Right renal cortex interstitium (tissue), 3 donors: Measurements from ENCODE around the gene KCNH8. TPM values are rescaled to one million over a fixed set of nuclear protein-coding genes. Genes with fewer than 3 reads are reported as not detected.
A peak's percentile ranks its signal among the peaks of the same experiment; 100 is the strongest.

Source experiments
- DNase-seq, 3 donors: peaks; one replicate each; pipeline ENCODE4 v3.0.0-alpha.2; 2013; ENCODE audit warnings: low read depth in 3 of 3, low spot score in 2 of 3
- polyA plus RNA-seq, 3 donors: library from polyadenylated mRNA; unstranded; fragments of 120-200 nt; gene quantifications; one replicate each; pipeline ENCODE4 v1.2.1, GENCODE V29; 2013; ENCODE audit not compliant: insufficient read length in 3 of 3

Gene KCNH8
- polyA plus RNA-seq, 3 donors, result 0.75 to 1.4 (median 0.99) TPM

DNA sequence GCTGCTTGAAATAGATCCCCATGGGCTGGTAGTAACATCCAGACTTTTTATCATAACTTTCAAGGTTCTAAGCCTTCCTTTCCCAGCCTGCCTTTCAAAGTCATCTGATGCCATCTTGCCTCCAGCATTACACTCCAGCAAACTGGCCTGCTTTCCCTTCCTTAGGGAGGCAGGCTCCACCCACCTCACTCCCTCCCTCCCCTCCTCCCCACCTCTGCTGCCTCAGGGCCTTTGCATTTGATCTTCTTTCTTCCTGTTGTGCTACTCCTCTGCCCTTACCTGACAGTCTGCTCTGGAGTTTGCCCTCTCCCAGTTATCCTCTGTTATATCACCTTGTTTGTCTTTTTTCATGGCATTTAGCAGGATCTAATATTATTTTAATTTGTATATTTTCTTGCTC, 319.5 kb downstream of the KCNH8 start:
- no peak for DNase-seq

DNA sequence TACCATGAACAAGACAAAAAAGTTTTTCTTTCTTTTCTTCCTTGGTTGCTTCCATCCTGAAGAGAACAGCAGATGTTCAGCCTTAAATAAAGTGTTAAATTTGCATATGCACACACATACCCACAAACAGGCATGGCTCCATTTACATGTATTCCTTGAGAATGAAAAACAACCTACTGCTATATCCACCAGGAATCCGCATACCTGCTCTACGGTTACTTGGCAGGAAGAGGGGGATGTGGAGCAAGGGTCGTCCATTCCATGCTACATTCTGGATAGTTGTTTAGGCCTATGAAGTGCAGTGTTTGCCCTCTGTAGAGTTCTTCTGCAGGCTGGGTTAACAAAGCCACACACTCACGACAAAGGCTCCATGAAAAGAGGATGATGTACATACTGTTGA, 322.8 kb downstream of the KCNH8 start:
- DNase-seq, result no peak

DNA sequence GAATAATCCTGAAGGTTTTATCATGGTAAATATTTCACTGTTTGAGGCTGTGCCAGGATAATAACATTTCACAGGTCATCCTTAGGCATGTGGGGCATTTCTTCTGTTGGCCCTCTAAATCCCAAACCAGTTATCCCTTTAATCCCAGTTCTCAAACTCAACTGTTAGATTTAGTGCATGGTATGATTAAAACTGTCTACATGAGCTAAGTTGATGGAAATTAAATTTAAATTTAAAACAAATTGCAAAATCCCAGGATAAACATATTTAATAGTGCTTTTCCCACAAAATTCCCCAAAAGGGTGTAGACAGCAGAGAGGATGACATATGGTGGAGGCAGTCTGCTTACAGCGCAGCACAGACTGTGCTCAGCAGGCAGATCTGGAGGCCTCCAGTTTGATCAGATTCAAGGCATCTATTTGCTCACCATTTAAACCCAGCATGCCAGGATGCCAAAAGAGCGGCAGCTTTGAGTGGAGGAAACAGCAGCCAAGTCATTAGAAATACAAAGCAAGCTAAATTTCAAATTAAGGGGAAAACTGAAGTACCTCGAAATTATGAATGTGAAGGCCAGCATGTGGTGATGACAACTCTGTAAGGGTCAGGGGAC, 325.8 kb downstream of the KCNH8 start:
- no peak for DNase-seq

DNA sequence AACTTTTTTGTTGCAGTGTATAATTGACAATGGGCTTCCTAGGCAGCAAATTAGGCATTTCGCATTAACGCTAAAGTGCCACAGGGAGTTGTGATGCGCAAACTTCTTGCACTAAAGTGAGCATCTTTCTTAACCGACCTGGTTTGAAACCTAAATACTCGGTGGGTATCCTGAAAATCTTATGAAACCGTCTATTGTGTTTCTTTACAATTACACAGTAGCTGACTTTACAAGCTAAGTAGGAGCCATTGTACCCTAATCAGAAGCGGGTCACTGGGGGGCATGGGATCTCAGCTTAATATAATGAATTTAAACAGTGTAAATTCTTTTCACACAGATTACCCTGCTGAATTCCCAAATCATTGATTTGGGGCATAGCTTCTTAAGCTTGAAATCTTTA, 328.0 kb downstream of the KCNH8 start:
- no peak for DNase-seq

DNA sequence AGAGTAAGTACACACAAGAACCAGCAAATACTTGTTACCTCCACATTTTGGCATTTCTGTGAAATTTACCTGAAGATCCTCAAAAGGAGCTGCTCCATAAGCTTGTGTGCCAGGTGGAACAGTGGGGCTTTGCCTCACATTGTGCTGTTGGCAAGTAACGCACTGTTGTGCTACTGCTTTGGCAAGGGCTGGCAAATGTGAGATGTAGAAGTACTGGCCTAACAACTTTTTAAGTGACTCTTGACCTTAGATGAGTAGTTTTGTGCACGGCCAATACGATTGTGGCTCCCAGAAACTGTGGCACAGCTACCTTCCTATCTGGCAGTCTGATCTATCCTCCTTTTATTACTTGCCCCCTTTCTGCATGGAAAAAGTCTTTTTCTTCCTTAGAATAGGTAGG, 337.0 kb downstream of the KCNH8 start:
- DNase-seq, result no peak

DNA sequence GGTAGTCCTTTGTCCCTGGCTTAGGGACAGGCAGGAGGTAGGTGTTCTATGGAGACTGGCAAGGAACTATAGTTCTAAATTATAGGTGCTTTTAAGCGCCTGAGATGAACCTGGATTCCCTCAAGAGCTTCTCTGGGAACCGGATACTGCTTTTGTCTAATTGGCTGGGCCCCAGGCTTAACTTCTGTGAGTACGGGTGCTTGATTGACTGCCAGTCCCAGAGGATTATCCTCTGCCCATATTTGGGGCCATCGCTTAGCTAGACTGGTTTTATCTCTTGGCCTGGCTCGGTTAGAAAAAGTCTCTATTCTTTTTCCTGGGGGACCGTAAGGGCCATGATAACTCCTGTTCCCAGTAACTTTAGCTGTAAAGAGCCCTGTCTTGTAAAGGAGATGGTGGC, 339.1 kb downstream of the KCNH8 start:
- DNase-seq, result no peak

DNA sequence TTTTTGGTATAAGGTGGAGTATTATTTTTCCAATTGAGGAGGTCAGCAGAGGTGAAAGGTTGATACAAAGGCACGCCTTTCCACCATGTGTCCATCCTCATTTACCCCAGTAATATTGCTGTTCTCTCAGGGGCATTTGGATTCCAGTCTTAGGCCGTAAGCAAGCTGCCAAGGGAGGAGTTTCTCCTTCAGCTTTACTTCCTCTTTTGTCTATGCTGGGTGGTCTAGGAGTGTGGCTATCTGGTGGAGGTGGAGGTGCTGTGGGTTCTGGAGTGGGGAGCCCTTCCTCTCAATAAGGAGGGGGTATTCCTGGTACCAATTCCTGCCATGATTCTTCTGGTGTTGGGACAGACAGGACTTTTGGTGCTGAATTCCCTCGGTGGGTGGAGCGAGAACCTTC, 340.6 kb downstream of the KCNH8 start:
- no peak for DNase-seq

DNA sequence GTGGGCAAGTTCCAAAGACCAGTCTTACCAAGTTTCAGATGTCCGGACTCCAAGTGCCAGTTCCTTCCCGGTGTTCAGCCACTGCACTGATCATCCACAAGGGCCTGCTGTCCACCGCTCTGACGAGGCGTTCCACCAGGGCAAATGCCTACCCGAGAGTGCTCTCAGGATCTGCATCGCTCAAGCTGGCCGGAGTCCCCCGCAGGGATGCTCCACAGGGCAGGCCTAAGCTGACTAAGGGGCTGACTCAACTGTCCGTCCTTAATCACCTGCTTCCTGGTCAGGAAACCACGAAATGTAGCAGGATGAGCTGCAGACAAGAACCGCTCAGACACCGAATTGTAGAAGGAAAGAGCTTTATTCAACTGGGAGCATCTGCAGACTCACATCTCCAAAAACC, 341.6 kb downstream of the KCNH8 start:
- DNase-seq, result no peak

DNA sequence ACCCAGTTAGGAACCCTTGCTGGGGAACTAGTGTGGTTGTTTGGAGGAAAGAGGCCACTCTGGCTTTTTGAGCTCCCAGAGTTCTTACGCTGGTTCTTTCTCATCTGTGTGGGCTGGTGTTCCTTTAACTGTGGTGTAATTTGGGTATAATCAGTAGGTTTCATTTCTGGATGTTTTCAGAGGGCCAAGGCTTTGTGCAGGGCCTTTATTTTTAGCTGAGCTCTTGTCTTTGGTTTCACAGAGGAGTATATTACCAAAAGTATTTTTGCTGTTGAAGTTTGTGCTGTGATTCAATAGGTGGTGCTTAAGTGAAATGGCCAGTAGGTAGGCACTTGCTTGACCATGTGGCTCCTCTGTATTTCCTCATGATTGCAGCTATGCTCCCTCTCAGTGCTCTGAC, 357.9 kb downstream of the KCNH8 start:
- no peak for DNase-seq

DNA sequence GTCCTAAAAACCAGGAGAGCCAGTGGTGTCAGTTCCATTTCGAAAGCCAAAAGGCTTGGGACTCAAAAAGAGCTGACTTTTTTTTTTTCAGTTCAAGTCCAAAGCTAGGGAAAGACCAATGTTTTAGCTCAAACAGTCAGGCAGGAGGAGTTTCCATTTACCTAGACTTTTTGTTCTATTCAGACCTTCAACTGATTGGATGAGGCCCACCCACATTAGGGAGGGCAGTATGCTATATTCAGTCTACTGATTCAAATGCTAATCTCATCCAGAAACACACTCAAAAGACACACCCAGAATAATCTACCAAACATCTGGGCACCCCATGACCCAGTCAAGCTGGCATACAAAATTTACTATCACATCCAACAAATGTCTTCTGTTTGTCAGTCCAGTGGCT, 374.0 kb downstream of the KCNH8 start:
- DNase-seq, result no peak

DNA sequence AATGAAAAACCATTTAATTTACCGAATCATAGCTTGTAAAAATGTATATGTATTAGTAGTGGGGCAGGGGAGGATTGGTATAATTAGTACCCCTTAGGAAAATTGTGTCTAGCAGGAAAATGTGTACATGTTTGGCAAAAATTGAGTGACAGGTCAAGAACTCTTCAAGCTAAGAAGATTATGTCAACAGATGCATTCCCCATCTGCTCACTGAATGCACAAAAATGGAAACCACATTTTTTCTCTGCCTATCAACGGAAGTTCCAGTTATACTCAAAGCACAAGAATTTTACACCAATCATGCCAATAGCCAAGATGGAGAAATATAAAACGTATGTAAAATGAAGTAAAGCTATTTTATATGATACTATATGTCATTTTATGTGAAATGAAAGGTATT, 377.8 kb downstream of the KCNH8 start:
- DNase-seq, result no peak

DNA sequence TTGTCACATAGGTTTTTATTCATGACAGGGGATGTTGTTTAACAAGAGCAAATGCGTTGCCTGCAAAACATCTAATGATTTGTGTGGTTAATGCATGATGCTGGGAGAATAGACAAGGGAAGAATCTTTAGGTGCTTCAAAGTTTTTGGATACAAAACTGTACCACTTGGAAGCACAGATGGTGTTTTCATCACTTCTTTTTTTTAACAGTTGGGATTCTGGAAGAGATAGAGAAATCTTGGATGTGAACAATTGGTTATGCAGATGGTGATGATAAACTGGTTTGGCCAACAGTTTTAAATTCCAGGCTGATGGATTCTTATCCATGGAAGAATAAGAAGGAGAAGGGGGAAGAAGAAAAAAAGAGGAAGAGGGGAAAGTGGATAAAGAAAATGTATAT, 379.4 kb downstream of the KCNH8 start:
- DNase-seq, result no peak

DNA sequence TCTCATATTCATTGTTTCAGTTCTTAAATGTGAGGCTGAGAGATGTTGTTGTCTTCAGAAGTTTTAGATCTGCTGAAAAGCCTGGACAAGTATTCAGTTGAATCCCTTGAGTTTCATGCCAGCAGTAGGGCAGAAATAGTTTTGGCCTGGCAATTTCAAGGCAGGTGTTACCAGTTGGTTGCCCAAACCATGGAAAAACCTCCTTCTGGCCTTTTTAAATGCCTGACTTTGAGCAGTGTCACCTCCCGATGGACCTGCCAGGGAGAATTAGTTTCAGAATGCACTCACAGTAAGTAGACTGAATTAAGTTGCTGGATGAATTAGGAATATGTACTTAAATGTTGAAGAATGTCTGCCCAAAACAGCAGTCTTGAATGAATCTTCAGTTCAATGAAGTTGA, 383.1 kb downstream of the KCNH8 start:
- DNase-seq, result no peak

DNA sequence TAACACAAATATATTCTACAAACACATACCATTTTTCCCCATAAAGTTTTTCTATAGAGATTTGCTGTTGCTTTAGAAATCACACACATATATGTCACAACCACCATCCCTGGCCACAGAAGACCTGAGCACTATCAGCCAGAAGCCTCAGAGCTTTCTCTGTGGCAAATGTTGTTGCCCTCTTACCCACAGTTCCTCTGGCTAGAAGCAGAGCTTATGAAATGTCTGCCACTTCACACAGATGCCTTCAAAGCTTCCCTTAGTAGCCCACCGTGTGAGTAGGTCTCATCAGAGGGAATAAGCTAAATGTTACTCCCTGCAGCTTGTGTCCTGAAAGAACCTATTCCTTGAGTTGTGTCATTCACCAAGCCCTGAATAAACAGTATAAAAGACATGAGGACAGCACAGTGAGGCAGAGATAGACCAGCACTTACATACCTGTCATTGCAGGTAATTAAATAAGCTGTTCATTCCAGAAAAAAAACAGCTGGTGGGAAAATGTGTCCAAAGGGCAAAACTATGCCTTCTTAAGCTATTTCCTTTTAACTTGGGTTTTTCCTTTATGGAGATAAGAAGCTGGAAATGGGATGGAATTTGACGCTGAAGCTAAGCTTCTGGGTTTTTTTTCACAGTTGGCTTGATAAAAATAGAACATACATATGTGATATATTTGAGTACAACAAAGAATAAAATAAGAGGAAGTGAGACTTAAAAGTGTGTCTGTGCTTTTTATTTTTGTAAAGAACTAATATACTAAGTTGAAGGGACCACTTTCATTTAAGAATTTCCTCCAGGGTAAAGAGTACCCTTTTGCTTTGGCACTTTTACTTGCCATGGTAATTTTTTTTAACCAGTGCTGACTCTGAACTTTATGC, 391.4 kb downstream of the KCNH8 start:
- DNase-seq, result no peak

DNA sequence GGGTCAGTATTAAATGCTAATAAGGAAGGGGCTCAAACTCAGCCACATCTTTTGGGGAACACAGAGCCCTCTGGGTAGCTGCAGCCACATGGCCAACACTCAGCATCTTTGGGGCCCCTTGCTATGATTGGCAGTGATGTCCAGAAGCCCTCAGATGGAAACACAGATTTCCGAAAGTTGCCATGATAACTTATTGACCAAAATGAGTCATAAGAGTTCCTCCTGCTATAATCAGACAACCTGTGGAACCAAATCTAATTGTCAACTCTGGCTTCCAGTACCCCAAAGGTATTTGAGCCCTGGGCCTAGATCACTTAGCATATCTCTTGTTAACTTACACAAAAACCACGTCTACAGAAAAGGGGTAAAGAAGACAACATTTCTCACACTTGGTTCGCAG, 392.2 kb downstream of the KCNH8 start:
- no peak for DNase-seq

DNA sequence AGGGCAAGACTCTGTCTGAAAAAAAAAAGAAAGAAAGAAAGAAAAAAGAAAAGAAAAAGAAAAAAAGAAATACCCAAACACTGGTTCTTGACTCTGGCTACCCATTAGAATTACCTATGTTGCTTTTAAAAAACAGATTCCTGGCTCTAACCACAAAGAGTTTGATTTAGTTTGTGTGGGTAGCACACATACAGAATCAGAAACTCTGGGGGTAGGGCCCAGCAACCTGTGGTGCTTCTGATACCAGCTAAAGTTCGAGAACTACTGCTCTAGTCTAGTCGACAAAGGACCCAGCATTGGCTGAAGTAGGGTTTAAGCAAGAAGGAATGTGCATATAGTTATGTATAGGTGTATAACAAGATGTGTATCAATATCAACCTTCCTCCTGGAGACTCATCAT, 393.0 kb downstream of the KCNH8 start:
- no peak for DNase-seq

DNA sequence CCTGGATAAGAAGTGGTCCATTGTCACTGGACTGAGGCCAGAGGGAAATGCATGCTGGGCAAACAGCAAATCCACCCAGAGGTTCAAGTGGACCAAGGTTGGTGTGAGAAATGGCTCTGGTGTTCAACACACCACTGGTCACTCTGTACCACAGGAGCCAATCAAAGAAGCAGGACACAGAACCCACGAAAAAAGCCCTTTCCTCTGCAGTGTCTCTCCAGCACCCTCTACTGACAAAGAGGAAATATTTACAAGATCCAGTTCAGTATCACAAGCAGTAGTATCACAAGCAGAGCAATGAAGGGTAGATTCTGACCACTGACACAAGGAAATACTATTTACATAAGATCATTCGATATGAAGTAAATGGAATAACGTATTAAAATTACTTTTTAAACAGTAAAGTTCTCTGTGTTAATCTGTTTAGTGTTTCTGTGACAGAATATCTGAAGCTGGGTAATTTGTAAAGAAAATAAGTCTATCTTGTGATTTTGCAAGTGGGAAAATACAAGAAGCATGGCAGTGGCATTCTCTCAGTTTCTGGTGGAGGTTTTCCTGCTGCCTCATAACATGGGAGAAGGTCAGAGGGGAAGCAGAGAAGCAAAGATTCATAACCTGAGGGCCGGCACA, 395.0 kb downstream of the KCNH8 start:
- peak in 1 of 3 donors; percentile 1 for DNase-seq

DNA sequence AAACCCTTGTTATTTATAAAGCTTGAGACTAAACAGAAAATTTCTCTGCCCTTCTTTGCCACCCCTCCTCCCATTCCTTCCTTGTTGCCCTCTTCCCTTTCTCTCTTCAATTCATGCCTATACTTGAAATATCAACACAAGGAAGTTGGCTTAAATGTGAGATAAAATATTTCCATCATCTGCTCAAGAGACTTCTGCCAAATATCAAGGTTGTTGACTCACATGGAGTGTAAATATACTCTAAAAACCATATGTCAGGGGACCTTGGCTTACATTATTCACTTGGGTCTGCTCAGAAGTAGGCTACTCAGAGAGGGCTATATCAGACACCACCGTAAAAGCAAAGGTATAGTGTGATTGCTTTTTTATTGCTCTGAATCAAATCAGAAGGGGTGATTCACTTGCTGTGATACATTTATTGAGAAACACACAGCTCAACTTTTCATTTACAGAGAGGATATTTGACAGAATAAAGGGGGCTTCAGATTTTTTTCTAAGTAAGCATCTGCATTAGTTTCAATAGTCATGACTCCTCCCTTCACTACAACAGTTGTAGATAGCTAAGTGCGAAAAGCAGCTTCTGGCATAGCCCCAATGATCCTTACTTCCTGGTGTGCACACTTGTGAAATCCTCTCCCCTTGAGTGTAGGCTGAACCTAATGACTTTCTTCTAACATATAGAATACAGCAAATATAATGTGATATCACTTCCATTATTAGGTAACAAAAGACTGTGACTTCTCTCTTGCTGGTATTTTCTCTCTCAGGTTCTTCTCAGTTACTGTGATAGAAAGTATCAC, 399.6 kb downstream of the KCNH8 start:
- DNase-seq, result no peak

DNA sequence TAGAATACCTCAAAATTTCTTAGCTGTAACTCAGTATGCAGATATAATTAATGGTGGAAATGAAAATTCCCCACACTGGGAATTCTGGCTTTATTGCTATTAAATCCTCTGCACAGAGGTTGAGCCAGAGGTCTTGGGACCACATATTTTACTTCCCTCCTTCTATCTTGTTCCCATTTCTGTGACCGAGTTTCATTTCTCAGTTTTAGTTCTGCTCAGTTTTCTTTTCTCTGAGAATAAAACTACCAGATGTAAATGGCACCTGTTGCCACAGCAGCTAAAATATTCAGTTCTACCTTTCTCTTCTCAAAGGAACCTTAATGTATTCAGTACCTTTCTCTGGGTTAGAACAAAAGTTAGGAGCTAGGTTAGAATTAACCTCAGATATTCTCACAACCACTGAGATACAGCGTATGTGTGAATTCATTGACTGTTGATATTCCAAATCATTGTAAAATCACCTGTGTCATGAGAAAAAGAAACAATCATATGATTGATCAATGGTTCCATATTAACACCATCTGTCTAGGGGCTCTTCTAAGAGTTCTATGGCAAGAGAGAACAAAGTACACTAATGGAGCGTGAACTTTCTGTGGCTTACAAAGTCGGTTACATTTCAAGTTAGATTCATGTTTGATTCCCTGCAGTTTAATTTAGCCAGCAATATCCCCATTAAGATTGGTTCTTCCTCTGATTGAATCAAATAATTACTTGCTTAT, 411.6 kb downstream of the KCNH8 start:
- DNase-seq, result no peak

DNA sequence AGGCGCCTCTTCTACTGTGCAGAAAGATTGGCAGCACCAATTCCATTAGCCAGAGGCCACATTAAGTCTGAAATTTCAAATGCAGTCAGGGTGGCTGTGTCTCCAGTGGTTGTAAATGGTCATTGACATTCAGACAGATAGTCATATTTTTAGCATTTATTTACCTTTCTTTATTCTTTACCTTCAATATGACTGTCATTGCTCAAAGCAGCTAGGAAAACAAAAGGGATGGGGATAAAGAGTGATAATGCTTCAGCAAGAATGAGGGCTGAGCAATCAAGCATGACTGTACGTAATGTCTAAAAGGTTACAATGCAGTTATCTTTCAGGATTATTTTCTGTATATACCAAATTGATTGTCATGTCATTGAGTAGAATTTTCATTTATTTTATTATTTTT, 425.3 kb downstream of the KCNH8 start:
- no peak for DNase-seq

DNA sequence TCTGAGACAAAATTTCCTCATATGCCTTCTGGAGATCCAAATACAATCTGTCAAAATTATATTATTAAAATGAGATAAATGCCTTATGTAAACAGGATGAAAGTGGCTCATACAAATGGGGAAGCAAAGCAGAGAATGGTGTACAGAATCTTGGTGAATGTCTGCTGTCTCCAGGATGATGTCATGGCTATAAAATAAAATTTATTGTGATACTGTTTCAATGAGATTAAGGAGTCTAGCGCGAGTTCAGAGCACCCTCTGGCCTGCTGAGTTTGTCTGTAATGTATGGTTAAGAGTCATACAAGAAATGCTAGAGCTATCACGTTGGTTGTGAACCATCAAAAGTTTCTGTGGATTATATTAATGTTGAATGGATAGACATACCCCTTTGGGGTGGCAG, 426.0 kb downstream of the KCNH8 start:
- no peak for DNase-seq
